Liver (tissue), 3 donors: Measurements from ENCODE around the gene NCOA3.

Source experiments
- CTCF ChIP-seq: fragments of 150-350 bp; IDR thresholded peaks from 2 replicates; pipeline ENCODE4 v1.5.1; 2017; ENCODE audit warnings: improper control_type of control experiment, low read depth, low read length; ENCODE audit not compliant: missing input control
- TAF1 ChIP-seq: conservative IDR thresholded peaks from 2 replicates; pipeline ENCODE4 v1.6.1; 2016; ENCODE audit warnings: antibody characterized with exemption, mild to moderate bottlenecking
- donor health status: healthy.
- donor health status: healthy.

- TF ChIP-seq CTCF (no peak), TAF1 (no peak)
These were observed 176.8 kb downstream of the NCOA3 start for GRCh38 chr20:47678536-47678935.
